ENCODE measurements around the gene ZNF90. TPM values are rescaled to one million over a fixed set of nuclear protein-coding genes. Genes with fewer than 3 reads are reported as not detected.
"Not testable (repeated sequence)": the region's sequence is repeated elsewhere in the genome, so short reads cannot be mapped to it uniquely, and the experiment has no call there.

ZNF90 gene
- total and polyA plus RNA-seq, 11 donors, result 0.25 to 2.6 (median 0.57) TPM

GRCh38 chr19:20051841-20052768, 25.7 kb upstream of the ZNF90 start:
- ATAC-seq (peak; percentile 99 to 100 (median 100)), DNase-seq (peak; percentile 94 to 98 (median 95))
- 0 to 1% (median 1%) methylated on average over 16 to 43 of the region's 43 CpGs for WGBS, 4 donors
- Histone ChIP-seq H3K27me3 (no peaks in the 10 kb centered on the region), H3K9me3 (no peaks in the 10 kb centered on the region), H3K36me3 (no peaks in the 10 kb centered on the region), H3K27ac (peak overlapping the region; percentile 57 to 85 (median 73)), H3K4me3 (peak overlapping the region; percentile 48 to 99 (median 74)), H3K4me1 (peaks cover 0 to 10% (median 2%) of the 10 kb centered on the region in 12 donors)
- intact Hi-C loops (cut with DNase I), result loop anchor here in 2 of 10 donors (5.0 to 10.0 kb wide), 2 partner anchors 115 to 183 kb away; partner anchors contain the start of gene ZNF486 (in 1 of the 2)
- TF ChIP-seq POLR2A (IDR thresholded peaks at IDR 0.05) (peak in 1 of 2 donors; percentile 59), CTCF (IDR thresholded peaks at IDR 0.05) (peak in 3 of 12 donors; percentile 5 to 35 (median 14))

GRCh38 chr19:20058738-20059137, 19.1 kb upstream of the ZNF90 start:
- not testable (repeated sequence) for H3K9me3 ChIP-seq, H3K4me1 ChIP-seq, H3K36me3 ChIP-seq, H3K4me3 ChIP-seq, ATAC-seq, H3K27me3 ChIP-seq, DNase-seq, H3K27ac ChIP-seq
- intact Hi-C loops (cut with DNase I), result loop anchor here in 1 of 10 donors (10.0 kb wide), 1 partner anchor 176 kb away; no protein-coding TSS in a partner anchor

GRCh38 chr19:20060282-20060681, 17.5 kb upstream of the ZNF90 start:
- H3K27me3 ChIP-seq, result peaks cover 0 to 4% (median 0%) of the 10 kb centered on the region in 9 donors
- no peak for TF ChIP-seq CTCF (IDR thresholded peaks at IDR 0.05)
- TF ChIP-seq POLR2A (IDR thresholded peaks at IDR 0.05), result no peak
- WGBS, 4 donors, result 47 to 76% (median 70%) methylated on average over 1 of the region's 1 CpG
- DNase-seq (no peak), ATAC-seq (no peak)
- H3K4me1 ChIP-seq, result no peaks in the 10 kb centered on the region
- H3K9me3 ChIP-seq, result no peaks in the 10 kb centered on the region
- intact Hi-C loops (cut with DNase I), result no loop called here
- no peak overlapping the region for H3K4me3 ChIP-seq
- H3K36me3 ChIP-seq, result no peaks in the 10 kb centered on the region
- H3K27ac ChIP-seq, result no peak overlapping the region

GRCh38 chr19:20066861-20067260, 10.9 kb upstream of the ZNF90 start:
- intact Hi-C loops (cut with DNase I), result no loop called here
- Histone ChIP-seq H3K4me3 (no peak overlapping the region), H3K9me3 (no peaks in the 10 kb centered on the region), H3K4me1 (no peaks in the 10 kb centered on the region), H3K36me3 (no peaks in the 10 kb centered on the region), H3K27ac (no peak overlapping the region), H3K27me3 (peaks cover 0 to 18% (median 8%) of the 10 kb centered on the region in 9 donors)
- TF ChIP-seq POLR2A (IDR thresholded peaks at IDR 0.05), result no peak
- TF ChIP-seq CTCF (IDR thresholded peaks at IDR 0.05), result no peak
- DNase-seq (no peak), ATAC-seq (no peak)
- 40 to 45% (median 43%) methylated on average over 3 of the region's 3 CpGs for WGBS, 4 donors

Measured in heart left ventricle (tissue), 16 donors.